Endometrial microvascular endothelial cells (primary cell): ENCODE measurements around the gene GAN. TPM values are rescaled to one million over a fixed set of nuclear protein-coding genes. Genes with fewer than 3 reads are reported as not detected.
"Not testable (repeated sequence)": the region's sequence is repeated elsewhere in the genome, so short reads cannot be mapped to it uniquely, and the experiment has no call there.

ENCODE experiments used
- in situ Hi-C: cut with HindIII; loops from 2 replicates; pipeline ENCODE4 v1.10.0; 2017; ENCODE audit warnings: low sequenced_read_pairs, low pct_unique_long_range_greater_than_20kb; ENCODE audit errors: inconsistent ontology term
- total RNA-seq: library from RNA; depleted of rRNA; stranded (reverse); fragments of >200 nt; gene quantifications from one replicate; pipeline ENCODE4 v1.2.3, GENCODE V29; 2015; ENCODE audit errors: inconsistent ontology term

Gene GAN
- total RNA-seq, 1 donor from 2014 or later, result 13.8 TPM

DNA sequence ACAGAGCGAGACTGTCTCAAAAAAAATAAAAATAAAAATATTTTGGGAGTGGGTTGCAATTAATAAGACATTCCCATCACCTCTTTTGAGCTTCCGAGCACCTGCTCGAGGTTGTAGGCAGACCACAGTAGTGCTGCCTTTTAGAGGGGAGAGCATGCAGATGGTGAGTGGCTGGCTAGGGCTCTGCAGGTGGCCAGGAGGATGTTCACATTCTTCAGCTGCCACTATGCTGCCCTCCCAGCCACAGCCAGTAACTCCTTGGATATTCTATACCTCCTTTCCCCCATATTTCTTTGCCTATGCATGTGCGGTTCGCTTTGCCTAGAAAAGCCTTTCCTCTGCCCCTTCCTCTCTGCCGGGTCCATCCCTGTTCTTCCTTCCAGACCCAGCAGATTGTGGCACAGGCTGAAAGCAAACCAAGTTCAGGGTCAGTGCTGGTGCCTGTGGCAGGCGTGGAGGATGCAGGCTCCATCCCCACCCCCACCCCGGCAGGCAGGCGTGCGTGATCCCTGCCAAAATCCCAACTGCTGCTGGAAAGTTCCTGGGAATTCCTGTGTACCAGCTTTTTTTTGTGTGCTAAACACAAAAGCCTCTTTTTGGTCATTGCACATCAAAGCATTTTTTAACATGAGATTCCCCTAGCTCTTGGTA lies 96.0 kb downstream of the GAN start:
- in situ Hi-C loops, result no loop called here

DNA sequence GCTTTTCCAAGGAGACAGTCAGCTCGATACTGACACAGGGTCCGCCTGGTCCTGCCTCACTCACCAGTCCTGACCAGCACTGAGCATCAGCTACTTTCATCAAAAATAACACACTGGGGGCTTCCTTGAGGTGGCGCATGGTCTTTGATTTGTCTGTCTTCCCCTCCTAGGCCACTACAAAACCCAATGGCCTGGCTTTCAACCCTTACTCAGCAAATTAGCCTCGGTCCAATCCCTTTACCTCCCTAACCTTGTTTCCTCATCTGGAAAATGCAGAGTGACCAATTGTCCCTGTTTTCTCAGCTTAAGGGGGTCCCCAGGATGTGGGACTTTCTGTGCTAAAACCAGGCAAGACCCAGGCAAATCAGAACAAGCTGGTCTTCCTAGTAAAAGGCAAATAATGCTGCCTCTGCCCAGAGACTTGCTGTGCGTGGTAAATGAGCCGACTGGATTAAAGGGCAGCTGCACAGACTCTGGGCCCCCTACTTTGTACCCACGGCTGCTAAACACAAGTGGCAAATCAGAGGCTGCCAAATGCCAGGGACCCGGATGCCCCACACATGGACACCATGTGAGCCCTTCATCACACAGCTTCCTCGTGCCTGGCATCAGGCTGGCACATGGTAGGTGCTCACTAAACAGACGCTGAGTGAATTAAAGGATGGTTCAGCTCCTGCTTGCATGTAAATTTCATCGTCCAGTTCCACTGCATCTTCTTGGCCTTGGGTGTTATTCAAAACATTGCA lies 98.7 kb downstream of the GAN start:
- in situ Hi-C loops, result no loop called here

DNA sequence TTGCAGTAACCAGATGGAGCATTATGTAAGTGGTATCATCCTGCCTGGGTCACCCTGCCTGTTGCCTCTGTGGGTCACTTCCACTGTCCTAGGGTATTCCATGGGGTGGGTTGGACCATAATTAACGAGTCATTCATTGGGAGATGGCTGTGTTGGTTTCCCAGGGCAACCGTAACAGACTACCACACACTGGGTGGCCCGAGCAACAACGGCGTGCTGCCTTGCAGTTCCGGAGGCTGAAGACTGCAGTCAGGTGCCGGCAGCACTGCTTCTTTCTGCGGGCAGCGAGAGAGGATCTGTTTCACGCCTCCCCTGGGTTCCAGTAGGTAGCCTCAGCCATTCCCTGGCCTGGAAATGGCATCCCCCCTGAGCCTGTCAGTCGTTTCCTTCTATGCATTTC lies 101.0 kb downstream of the GAN start:
- in situ Hi-C loops, result no loop called here

DNA sequence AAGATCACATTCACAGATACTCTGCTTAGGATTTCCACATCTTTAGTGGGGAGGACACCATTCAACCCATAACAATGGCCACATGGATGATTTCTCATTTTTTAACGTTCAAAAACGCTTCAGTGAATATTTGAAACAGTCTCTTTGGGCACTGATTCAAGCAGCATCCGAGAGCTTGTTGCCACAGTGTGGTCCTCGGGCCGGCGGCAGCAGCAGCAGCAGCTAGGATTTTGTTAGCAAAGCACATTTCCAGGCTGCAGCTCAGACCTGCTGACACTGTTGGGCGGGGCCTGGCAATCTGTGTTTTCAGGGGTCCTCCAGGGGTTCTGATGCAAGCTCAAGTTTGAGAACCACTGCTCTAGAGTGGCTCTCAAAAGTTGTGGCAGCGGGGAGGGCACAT lies 102.0 kb downstream of the GAN start:
- in situ Hi-C loops, result no loop called here

DNA sequence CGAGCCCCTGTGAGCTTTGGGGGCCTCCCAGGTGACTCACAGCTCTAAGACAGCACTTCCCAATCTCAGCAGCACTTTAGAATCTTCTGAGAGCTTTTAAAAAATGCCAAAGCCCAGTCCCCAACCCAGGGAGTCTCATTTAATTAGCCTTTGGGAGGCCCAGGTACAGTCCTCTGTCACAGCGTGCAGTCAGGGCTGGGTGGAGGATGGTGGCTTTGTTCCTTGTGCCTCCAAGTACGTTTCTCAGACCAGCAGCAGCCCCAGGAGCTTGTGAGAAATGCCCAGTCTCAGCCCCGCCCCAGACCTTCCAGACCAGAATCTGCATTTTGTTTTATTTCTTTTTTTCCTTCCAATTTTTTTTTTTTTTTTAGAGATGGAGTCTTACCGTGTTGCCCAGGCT lies 102.4 kb downstream of the GAN start:
- in situ Hi-C loops, result no loop called here

DNA sequence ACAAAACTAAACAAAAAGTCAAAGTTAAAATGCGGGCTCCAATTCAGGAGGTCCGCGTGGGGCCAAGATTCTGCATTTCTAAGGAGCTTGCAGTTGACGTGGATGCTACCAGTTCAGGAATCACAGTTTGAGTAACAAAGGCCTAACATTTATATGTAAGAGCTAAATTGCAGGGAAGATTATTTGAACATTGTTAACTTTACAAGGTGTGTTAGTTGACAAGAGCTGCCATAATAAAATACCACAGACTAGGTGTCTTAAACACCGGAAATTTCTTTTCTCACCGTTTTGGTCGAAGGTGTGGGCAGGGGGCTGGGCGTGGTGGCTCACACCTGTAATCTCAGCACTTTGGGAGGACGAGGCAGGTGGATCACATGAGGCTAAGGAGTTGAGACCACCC lies 105.0 kb downstream of the GAN start:
- in situ Hi-C loops, result no loop called here

DNA sequence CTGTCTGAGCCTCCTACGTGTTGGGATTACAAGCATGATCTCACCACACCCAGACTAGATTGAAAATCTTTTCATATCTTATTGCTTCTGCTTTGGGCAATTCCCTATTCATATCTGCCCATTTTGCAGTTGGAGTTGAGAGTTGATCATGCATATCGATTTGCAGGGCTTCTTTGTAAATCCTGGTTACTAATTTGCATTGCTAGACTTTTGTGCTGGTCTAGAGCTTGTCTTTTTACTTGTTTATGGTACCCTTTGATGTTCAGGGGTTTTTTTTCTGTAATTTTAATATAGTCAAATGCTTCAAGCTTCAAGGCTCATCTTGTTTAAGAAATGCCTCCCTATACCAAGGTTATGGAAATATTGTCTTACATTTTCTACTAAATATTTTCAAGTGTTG lies 106.4 kb downstream of the GAN start:
- in situ Hi-C loops, result no loop called here

DNA sequence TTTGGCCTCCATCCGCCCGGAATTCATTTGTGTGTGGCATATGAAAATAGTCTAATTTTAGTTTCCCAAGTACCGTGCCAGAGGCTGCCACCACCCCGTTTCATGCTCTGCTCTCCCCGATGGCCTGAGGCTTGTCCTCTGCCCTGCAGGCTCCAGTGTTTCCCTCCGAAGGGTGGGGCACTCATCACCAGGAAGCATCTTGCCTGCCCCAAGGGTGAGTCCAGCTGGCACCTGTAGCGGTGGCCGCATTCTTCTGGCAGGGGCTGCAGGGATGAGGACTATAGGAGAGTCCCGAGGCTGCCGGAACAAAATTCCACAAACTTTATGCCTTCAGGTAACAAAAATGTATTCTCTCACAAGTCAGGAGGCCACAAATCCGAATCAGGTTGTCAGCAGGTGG lies 106.8 kb downstream of the GAN start:
- in situ Hi-C loops, result no loop called here

DNA sequence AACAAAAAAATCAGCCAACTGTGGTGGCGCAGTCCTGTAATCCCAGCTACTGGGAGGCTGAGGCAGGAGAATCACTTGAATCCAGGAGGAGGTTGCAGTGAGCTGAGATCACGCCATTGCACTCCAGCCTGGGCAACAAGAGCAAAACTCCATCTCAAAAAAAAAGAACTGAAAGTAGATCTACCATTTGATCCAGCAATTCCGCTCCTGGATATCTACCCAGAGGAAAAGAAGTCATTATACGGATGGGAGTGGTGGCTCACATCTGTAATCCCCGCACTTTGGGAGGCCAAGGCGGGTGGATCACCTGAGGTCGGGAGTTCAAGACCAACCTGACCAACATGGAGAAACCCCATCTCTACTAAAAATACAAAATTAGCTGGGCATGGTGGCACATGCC lies 107.4 kb downstream of the GAN start:
- in situ Hi-C loops, result not testable (repeated sequence)

DNA sequence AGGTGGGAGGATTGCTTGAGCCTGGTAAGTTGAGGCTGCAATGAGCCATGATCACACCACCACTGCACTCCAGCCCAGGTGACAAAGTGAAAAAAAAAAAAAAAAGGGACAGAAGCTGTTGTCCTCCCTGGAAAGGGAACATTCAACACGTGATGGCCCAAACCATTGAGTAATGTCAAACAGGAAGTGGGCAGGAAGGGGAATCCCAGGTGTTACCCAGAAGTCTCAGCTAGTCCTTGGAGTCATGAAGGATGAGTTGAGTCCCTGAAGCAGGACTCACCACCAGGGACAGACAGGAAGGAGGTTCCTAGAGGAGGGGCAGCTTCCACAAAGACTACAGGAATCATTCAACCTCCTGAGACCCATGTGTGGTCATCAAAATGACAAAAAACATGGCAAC lies 110.0 kb downstream of the GAN start:
- in situ Hi-C loops, result no loop called here

DNA sequence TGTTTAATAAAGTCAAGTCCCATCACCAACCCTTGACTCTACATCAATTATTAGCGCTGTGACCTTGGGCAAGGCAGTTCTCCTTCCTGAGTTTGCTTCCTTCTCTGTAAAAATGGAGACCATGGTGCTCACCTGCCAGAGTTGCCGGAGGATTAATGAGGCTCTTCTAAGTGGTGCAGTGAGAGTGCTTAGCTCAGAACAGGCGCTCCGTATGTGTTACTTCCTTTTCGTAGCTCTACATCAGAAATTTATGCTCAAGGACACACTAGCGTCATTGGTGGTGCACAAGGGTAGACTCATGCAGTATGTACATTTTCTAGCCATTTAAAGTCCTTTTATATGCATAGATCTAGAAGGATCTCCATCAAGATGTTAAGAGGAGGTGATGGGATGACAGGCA lies 112.5 kb downstream of the GAN start:
- in situ Hi-C loops, result no loop called here

DNA sequence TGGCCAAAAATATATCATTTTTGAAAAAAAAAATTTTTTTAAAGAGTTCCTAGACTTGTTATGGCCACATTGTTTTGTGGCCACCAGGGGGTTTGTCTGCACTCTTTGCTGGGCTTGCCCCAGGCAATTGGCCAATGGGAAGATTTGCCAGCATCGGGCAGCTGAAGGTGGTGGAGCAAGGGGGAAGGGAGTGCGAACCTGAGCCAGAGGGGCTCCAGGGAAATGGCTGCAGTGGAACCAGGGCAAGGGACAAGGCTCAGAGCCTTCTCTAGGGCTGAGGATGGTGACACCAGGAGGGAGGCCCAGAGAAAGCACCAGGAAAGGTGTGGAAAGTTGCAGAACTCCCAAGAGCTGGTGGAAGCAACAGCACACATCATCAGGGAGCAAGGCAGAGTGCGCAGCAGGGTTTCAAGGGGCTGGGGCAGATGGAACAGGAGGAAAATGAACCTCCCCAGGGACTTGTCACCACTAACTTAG lies 114.3 kb downstream of the GAN start:
- in situ Hi-C loops, result no loop called here

DNA sequence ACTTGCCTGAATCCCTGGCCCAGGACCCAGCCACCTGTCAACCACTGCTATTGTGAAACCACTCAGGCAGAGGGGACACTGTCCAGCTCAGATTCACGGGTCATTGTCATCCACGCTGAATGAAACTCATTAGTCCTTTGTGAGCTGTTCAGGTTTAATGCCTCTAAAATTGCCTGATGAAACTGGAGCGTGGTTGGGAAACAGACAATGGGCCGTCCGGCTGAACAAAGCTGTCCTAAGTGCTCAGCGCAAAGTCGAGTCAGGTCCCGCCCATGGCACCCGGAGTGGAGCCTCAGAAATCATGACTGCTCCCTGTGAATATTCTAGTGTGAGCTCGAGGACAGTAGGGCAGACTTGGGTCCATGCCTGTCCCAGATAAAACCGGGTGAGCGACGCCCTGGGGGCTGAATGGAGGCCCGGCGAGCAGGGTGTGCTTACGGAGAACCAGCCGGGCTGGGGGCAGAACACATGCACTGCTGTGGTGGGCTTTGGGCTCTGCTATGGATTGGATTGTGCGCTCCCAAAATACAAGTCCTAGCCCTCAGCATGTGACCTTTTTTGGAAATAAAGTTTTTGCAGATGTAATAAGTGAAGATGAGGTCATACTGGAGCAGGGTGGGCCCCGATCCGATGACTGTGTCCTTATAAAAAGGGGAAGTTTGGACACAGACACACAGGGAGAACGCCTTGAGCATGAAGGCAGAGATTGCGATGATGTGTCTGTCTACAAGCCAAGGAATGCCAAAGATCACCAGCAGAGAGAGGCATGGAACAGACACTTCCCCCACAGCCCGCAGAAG lies 117.0 kb downstream of the GAN start:
- in situ Hi-C loops, result no loop called here

DNA sequence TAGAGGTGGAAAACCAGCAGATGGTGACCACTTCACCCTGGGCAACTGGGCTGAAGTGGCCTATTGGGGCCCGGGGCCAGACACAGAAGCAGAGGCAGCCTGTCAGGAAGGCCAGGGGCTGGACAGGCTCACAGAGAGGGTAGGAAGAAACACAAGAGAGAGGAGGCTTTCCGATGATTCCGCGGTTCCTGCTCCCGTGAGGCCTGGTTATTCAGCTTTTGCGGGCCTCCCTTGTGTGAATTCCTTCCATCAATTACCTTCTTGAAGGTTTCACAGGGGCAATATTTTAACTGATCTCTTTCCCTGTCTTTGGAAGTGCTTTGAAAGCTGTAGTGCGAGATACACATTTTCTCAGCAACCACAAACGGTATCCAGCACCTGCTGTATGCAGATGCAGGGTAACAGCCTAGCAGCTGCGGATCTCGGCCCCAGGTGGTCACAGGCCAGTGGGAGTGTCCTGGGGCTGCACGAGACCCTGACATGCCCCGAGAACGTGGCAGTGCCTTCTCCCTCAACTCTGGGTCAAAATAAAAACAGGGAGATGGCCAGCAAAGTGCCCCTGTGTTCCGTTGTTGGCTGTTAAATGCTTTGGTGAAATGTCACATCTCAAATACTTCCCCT lies 118.3 kb downstream of the GAN start:
- in situ Hi-C loops, result no loop called here

DNA sequence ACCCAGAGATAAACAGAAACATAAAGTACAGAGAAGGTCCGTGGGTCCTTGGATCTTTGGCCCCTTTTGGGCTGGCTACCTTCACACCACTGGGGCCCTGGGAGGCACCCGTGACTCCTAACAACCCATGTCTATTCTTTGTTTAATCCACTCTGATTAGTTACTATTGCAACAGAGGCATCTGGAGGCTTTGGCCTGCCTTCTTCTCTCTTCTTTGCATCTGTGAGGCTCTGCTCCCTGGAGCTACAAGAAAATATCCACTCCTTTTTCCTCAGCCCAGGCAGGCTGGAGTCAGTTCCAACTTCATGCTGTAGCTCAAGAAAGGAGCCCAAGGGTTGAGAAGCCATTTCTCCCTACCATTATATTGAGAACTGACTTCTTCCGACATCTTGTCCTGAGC lies 120.3 kb downstream of the GAN start:
- in situ Hi-C loops, result no loop called here

DNA sequence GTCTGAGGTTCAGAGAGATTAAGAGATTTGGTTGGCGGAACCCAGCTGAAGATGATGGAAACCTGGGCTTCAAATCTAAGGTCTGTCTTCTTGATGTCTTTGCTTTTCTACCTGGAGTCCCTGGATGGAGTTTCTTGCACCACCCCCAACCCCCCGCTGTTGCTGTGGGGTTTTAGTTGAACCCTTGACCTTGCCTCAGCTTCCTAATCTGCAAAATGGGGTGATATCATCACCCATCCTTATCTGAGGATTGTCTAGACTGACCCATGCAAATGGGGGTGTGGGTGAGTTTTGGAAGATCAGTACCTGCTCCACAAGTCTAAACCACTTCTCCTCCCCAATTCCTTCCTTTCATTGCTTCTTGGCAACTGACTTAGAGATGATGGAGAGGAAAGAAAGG lies 120.8 kb downstream of the GAN start:
- in situ Hi-C loops, result no loop called here

DNA sequence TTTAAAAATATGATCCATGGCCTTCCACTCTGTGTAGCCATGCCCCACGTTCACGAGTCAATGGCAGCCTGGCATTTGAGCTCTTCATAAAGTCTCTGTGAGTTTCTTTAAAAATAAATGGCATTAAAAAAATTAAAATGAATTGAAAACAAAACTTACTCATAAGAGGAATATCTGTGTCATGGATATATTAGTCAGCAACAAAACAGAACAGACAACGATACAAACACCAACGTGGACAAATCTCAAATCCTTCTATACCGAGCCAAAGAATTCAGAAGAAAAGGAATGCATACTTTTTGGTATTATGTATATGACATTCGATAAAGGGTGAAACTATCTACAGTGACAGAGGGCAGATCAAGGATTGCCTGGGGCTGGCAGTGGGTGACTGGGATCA lies 121.6 kb downstream of the GAN start:
- in situ Hi-C loops, result no loop called here

DNA sequence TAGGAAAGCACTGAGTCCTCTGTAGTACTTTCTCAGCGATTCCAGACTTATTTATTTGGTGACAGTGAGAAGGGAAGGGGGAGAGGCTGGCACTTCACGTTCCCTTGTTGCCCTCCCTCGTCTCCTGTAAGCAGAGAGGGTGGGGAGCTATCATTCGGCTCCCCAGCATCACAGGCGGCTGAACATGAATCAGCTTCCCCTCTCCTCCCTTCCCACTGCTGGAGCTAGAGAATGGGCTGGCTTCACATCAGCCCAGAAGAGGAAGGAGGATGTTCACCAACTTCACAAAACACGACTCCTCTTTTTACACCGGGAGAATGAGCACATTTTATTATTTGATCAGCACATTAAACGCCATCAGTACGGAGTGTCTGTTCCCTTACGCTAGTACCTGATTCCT lies 123.1 kb downstream of the GAN start:
- in situ Hi-C loops, result no loop called here
